ENCODE results near the gene NOD1.
"Not testable (repeated sequence)": the region's sequence is repeated elsewhere in the genome, so short reads cannot be mapped to it uniquely, and the experiment has no call there.

Gene NOD1

GRCh38 chr7:30448461-30449189 is 30.0 kb downstream of the NOD1 start:
- DNase-seq, result no peak

GRCh38 chr7:30447466-30447865 is 31.1 kb downstream of the NOD1 start:
- no peak for DNase-seq

- DNase-seq, result no peak
These were observed 32.3 kb downstream of the NOD1 start for GRCh38 chr7:30446266-30446665.

GRCh38 chr7:30445770-30446169 is 32.8 kb downstream of the NOD1 start:
- DNase-seq, result peak; percentile 78 to 85

- DNase-seq, result no peak
These were observed 40.6 kb downstream of the NOD1 start for GRCh38 chr7:30437823-30438574.

GRCh38 chr7:30436518-30436917 is 42.1 kb downstream of the NOD1 start:
- DNase-seq, result no peak

- DNase-seq, result no peak
These were observed 42.5 kb downstream of the NOD1 start for GRCh38 chr7:30436046-30436445.

GRCh38 chr7:30434140-30434799 is 44.3 kb downstream of the NOD1 start:
- no peak for DNase-seq

GRCh38 chr7:30433506-30433905 is 45.1 kb downstream of the NOD1 start:
- DNase-seq, result no peak

GRCh38 chr7:30433082-30433481 is 45.5 kb downstream of the NOD1 start:
- DNase-seq, result no peak

GRCh38 chr7:30430777-30431176 is 47.8 kb downstream of the NOD1 start:
- no peak for DNase-seq

- no peak for DNase-seq
These were observed 48.3 kb downstream of the NOD1 start for GRCh38 chr7:30430276-30430675.

GRCh38 chr7:30429156-30429530 is 49.4 kb downstream of the NOD1 start:
- no peak for DNase-seq

GRCh38 chr7:30428246-30429155 is 50.1 kb downstream of the NOD1 start:
- no peak for DNase-seq

GRCh38 chr7:30427296-30428070 is 51.1 kb downstream of the NOD1 start:
- no peak for DNase-seq

- DNase-seq, result no peak
These were observed 54.1 kb downstream of the NOD1 start for GRCh38 chr7:30424506-30424905.

- DNase-seq, result no peak
These were observed 54.6 kb downstream of the NOD1 start for GRCh38 chr7:30423788-30424505.

GRCh38 chr7:30422922-30423321 is 55.7 kb downstream of the NOD1 start:
- no peak for DNase-seq

GRCh38 chr7:30421647-30422196 is 56.9 kb downstream of the NOD1 start:
- DNase-seq, result no peak

GRCh38 chr7:30420662-30421061 is 57.9 kb downstream of the NOD1 start:
- no peak for DNase-seq

GRCh38 chr7:30420080-30420479 is 58.5 kb downstream of the NOD1 start:
- not testable (repeated sequence) for DNase-seq
